Activated naive CD4-positive, alpha-beta T cell (primary cell): ENCODE measurements around the gene TRERF1.
"Not testable (repeated sequence)": the region's sequence is repeated elsewhere in the genome, so short reads cannot be mapped to it uniquely, and the experiment has no call there.

Experiments
- DNase-seq, 4 experiments: peaks; one replicate each; lab custom pipeline; 2025; lab: John Stamatoyannopoulos, UW

TRERF1 gene

GRCh38 chr6:42450477-42451332, 1.0 kb downstream of the TRERF1 start:
- DNase-seq = no peak

DNA sequence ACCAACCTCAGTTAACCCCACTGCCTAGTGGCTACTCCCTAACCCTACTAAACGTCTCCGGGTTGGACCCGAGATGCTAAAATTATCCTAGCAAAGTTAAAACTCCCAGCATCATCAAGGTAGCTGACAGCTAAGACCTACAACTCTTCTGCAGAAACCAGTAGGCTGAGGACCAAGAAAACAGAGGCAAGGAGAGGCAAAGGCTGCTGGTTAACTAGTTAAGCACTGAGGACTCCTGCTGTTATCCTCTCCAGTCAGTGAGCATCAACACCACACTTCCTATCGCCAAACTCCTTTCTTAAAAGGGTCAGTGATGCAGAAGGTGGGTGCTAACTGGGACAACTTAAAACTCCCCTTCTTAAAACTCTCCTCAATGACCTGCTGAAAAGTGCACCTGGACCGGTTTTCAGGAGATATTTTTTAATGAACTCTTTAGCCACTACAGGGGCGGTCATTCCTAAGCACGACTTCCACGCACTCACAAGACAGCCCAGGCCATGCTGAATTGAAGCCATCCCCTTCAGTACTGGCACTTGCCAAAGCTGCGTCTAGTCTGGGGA, 1.7 kb downstream of the TRERF1 start:
- no peak for DNase-seq

- DNase-seq = no peak
Observed at GRCh38 chr6:42448927-42449659, 2.6 kb downstream of the TRERF1 start.

DNA sequence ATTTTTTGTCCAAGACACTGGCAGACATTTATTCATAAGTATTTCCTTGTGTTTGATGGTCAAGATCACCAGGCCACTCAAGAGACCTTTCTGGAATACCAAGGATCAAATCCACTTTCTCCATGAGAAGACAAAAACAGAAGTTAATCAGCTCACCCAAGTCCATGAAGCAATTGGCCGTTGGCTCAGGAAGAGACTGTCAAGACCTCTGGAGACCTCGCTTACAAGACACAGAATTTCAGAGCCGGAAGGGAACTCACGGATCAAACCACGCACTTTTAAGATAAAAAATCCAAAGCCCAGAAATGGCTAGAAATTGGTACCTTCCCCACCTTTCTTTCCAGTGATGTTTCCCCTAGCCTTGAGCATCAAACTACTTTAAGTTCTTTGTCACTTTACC, 3.3 kb downstream of the TRERF1 start:
- DNase-seq = no peak

- no peak for DNase-seq
Observed at GRCh38 chr6:42446996-42447395, 4.7 kb downstream of the TRERF1 start.

GRCh38 chr6:42446370-42446769, 5.4 kb downstream of the TRERF1 start:
- DNase-seq = no peak

DNA sequence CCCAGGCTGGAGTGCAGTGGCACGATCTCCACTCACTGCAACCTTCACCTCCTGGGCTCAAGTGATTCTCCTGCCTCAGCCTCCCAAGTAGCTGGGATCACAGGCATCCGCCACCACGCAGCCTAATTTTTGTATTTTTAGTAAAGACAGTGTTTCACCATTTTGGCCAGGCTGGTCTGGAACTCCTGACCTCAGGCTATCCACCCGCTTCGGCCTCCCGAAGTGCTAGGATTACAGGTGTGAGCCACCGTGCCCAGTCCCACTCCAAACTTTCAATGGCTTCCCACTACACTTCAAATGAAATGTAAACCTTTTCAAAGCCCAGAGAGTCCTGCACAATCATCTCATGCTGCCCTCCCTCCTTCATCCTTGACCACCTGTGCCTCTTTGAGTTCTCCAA, 5.8 kb downstream of the TRERF1 start:
- DNase-seq = not testable (repeated sequence)

- no peak for DNase-seq
Observed at GRCh38 chr6:42443312-42444060, 8.2 kb downstream of the TRERF1 start.

DNA sequence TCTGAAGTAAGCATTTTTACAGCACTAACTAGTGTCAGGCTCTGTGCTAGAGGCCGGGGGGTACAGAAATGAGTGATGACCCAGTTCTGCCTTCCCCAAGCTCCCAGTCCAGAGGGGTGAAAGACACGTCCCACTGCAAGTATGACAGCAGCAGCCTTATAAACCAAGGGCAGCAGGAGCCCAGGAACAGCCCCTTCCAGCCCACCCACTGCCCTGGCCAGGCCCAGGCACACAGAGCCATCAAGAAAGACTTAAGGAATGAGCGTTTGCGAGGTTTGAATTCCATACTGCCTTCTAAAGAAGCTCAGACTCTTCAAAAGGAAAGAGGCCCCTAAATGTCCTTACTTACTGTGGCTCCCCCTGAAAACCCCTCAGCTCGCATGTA, 10.0 kb downstream of the TRERF1 start:
- no peak for DNase-seq

DNA sequence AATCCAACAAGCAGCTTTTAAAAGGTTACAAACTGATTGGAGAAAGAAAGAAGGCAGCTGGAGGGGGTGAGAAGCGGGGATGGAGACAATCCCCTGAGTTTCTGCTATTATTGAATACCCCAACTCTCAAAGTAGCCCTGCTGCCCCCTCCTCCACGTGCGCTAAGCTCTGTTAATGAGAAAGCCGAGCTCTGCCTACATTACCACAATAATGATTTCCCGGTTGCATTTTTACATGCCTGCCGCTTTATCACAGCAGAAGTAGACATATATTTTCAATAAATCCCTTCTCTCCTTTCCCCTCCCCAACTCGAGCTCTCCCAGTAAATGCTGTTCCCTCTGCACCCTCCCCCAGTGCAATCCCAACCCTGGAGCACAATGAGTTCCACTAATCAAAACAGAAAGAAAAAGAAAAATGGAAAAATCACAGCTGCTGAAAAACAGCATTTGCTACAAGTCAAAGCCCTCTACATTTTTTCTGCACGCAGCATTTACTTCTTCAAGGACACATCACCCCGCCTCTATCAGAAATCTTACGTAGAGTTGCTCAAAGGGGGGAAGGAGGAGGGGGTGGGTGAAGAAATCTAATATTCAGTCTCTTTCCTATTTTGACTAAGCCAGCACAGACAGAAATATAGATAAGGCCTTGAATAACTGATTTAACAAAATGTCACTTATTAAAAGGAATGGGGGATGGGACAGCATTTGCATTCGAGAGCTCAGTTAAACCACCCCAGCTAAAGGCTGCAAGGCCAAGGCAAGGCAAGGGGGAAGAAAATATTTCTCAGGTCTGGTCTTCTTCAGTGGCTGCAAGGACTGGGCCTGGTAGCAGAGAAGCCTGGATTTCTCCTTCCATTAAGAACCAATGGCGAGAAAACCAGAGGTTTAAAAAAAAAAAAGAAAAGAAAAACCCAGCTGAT, 10.7 kb downstream of the TRERF1 start:
- DNase-seq = no peak

DNA sequence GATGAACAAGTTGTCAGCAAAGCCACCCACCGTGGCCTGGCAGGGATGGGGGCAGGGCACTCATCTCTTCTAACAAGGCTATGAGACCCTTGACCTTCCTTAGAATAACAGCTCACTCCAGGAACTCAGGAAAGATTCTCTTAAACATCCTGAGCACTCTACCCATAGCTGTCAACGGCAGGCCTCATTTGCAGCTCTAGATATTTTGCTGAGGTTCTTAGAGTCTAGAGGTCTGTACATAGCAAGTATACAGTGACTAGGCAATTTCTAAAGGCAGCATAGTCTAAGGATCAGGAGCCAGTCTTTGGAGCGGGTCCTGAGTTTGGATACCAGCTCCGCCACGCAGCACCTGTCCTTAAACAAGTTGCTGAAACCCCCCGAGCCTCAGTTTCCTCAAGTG, 11.7 kb downstream of the TRERF1 start:
- DNase-seq = no peak

DNA sequence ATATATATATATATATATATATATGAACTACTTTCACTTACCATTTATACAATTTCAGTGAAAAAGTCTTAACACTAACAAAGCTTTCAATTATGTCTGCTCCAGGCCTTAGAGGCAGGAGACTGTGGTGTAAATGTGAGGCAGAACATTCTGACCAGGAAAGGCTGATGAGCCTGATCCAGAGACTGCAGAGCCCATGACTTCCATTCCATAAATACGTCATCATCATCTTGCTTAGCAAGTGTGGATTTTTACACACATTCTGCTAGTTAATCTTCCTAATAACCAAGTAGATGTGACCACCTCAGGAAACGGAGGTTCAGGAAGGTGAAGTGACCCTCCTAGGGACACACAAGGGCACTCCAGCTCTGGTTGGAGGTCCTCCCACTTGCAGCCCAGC, 14.9 kb downstream of the TRERF1 start:
- DNase-seq = no peak

- no peak for DNase-seq
Observed at GRCh38 chr6:42434237-42434636, 17.5 kb downstream of the TRERF1 start.

DNA sequence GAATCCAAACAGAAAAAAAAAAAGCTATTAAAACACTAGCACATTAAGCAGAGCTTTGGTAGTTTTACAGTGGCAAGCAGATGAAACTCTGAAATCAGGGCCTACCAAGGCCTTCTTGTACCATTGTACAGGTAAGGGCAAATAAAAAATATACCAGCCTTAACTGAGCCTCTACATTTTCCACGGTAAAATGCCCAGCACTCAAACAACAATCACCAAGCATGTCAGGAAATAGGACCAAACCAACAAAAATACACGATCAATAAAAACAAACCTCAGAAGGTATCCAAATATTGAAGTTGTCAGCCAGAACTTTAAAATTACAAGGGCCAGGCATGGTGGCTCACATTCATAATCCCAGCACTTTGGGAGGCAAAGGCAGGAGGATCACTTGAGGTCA, 18.3 kb downstream of the TRERF1 start:
- no peak for DNase-seq

DNA sequence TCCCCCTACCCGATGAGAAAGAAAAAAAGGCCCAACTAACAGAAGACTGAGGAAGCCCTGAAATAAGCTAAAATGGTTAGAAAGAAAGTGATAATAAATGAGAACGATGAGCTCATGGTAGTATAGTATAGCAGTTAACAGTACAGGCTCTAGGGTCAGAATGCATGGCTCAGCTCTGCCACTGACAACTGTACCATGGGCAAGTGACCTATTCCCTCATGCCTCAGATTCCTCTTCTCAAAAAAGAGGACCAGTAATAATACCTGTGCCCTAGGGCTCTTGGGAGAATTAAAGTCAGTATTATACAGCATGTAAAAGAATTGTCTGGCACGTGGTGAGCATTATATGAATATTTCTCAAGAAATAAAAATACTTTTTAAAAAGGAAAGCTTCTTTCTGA, 19.8 kb downstream of the TRERF1 start:
- DNase-seq = no peak

DNA sequence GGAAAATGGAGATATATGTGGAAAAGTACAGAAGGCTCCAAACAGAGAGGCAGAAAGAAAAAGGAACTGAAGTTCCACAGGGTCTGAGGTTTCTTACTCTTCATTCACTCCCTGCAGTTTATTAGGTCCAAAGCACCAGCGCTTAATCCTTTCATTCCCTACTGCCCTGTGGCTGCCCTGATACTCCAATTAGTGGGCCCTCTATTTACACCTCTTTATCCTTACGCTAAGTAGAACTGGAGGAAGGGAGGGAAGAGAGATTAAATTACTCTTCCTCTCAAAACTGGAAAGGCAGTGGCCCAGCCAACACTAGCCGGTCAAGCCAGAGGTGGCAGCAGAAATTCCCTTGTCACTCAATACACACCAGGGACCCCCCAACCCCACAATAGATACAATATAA, 20.4 kb downstream of the TRERF1 start:
- no peak for DNase-seq

GRCh38 chr6:42429836-42430235, 21.9 kb downstream of the TRERF1 start:
- no peak for DNase-seq

DNA sequence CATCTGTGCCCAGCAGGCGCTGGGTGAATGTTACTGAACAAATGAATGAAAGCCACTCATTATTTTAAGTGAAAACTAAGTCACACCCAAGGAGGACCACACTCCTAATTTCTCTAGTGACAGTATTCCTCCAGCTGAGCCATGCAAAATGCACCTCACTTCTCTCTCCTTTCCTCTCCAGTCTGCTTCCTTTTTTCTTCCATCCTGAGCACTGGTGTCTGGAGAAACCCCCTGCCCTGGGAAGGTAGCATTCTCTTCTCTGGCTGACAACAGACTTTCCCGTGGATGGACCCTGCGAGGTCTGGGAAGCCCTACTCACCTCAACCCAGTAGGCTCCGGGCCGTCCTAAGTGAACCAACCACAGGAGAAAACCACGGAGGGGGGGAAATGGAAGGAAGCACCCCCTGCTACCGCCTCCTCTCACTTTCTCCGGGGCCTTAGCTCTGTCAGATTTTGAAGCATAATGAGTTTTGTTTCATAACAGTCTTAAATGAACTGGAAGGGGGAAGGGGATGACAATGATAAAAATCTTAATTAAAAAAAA, 22.6 kb downstream of the TRERF1 start:
- DNase-seq = no peak

- DNase-seq = no peak
Observed at GRCh38 chr6:42428326-42429041, 23.2 kb downstream of the TRERF1 start.

- no peak for DNase-seq
Observed at GRCh38 chr6:42427871-42428270, 23.9 kb downstream of the TRERF1 start.
